ENCODE results near the gene RBMS3.

RBMS3 gene

GRCh38 chr3:29537889-29538609 lies 257.2 kb downstream of the RBMS3 start:
- DNase-seq: no peak

- no peak for DNase-seq
Measured at GRCh38 chr3:29538610-29538958, 257.7 kb downstream of the RBMS3 start.

GRCh38 chr3:29540544-29540943 lies 259.7 kb downstream of the RBMS3 start:
- DNase-seq: no peak

- DNase-seq: no peak
Measured at GRCh38 chr3:29544701-29545363, 264.0 kb downstream of the RBMS3 start.

GRCh38 chr3:29545615-29546014 lies 264.7 kb downstream of the RBMS3 start:
- DNase-seq: no peak

GRCh38 chr3:29552051-29552450 lies 271.2 kb downstream of the RBMS3 start:
- no peak for DNase-seq

- DNase-seq: no peak
Measured at GRCh38 chr3:29554566-29554965, 273.7 kb downstream of the RBMS3 start.

GRCh38 chr3:29555590-29555989 lies 274.7 kb downstream of the RBMS3 start:
- DNase-seq: no peak

GRCh38 chr3:29557186-29557585 lies 276.3 kb downstream of the RBMS3 start:
- no peak for DNase-seq

GRCh38 chr3:29557825-29558224 lies 277.0 kb downstream of the RBMS3 start:
- no peak for DNase-seq

GRCh38 chr3:29559741-29560465 lies 279.0 kb downstream of the RBMS3 start:
- no peak for DNase-seq

- DNase-seq: no peak
Measured at GRCh38 chr3:29561651-29562149, 280.8 kb downstream of the RBMS3 start.

GRCh38 chr3:29565236-29565635 lies 284.4 kb downstream of the RBMS3 start:
- DNase-seq: no peak

- no peak for DNase-seq
Measured at GRCh38 chr3:29567501-29567900, 286.6 kb downstream of the RBMS3 start.

- DNase-seq: no peak
Measured at GRCh38 chr3:29568355-29568754, 287.5 kb downstream of the RBMS3 start.

- no peak for DNase-seq
Measured at GRCh38 chr3:29576181-29576580, 295.3 kb downstream of the RBMS3 start.

GRCh38 chr3:29576675-29577074 lies 295.8 kb downstream of the RBMS3 start:
- no peak for DNase-seq

GRCh38 chr3:29577250-29577649 lies 296.4 kb downstream of the RBMS3 start:
- DNase-seq: no peak

- DNase-seq: no peak
Measured at GRCh38 chr3:29581311-29581710, 300.4 kb downstream of the RBMS3 start.

GRCh38 chr3:29582273-29582672 lies 301.4 kb downstream of the RBMS3 start:
- DNase-seq: no peak

GRCh38 chr3:29583861-29584260 lies 303.0 kb downstream of the RBMS3 start:
- no peak for DNase-seq

- no peak for DNase-seq
Measured at GRCh38 chr3:29585368-29585767, 304.5 kb downstream of the RBMS3 start.

GRCh38 chr3:29587340-29587739 lies 306.5 kb downstream of the RBMS3 start:
- no peak for DNase-seq

GRCh38 chr3:29590012-29590411 lies 309.1 kb downstream of the RBMS3 start:
- DNase-seq: no peak
